ENCODE data around the gene ALDH7A1.
"Not testable (repeated sequence)": the region's sequence is repeated elsewhere in the genome, so short reads cannot be mapped to it uniquely, and the experiment has no call there.

The ALDH7A1 gene

GRCh38 chr5:126594748-126595485 is at the start of gene ALDH7A1:
ALDH7A1 (minus strand) TSS chr5:126595219; CDS start chr5:126595198, 21 bp downstream.
- peak in 1 of 3 donors; percentile 17 for DNase-seq (ENCODE audit: low read depth in 3 of 3, low spot score in 1 of 3)

- no peak for DNase-seq (ENCODE audit: low read depth in 3 of 3, low spot score in 1 of 3)
Measured at GRCh38 chr5:126641387-126641786, 46.4 kb upstream of the ALDH7A1 start.

GRCh38 chr5:126640866-126641265 is 45.8 kb upstream of the ALDH7A1 start:
- no peak for DNase-seq (ENCODE audit: low read depth in 3 of 3, low spot score in 1 of 3)

DNA sequence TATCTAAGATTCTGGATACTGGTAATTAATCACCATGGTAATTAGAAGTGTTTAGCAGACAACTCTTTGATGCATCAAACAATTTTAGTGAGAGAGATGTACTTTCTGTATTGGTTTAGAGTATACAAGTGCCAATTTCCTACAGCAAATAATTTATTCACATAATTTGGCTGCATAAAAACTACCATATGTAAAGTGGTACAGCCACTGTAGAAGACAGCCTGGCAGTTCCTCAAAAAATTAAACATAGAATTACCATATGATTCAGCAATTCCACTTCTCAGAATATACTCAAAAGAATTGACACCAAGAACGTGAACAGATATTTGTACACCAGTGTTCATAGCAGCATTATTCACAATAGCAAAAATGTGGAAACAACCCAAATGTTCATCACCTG is 41.9 kb upstream of the ALDH7A1 start:
- no peak for DNase-seq (ENCODE audit: low read depth in 3 of 3, low spot score in 1 of 3)

DNA sequence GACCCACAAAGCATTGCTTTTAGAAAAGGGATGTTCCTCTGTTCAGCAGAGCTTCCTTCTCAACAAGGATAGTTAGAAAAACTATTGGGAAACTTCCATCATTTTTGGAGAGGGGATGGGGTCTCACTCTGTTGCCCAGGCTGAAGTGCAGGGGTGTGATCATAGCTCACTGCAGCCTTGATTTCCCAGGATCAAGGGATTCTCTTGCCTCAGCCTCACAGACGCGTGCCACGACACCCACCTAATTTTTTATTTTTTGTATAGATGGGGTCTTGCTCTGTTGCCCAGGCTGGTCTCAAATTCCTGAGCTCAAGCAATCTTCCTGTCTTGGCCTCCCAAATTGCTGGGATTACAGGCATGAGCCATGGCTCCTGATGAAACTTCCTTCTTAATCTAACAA is 40.6 kb upstream of the ALDH7A1 start:
- DNase-seq (ENCODE audit: low read depth in 3 of 3, low spot score in 1 of 3), result no peak

- DNase-seq (ENCODE audit: low read depth in 3 of 3, low spot score in 1 of 3), result no peak
Measured at GRCh38 chr5:126633552-126633951, 38.5 kb upstream of the ALDH7A1 start.

DNA sequence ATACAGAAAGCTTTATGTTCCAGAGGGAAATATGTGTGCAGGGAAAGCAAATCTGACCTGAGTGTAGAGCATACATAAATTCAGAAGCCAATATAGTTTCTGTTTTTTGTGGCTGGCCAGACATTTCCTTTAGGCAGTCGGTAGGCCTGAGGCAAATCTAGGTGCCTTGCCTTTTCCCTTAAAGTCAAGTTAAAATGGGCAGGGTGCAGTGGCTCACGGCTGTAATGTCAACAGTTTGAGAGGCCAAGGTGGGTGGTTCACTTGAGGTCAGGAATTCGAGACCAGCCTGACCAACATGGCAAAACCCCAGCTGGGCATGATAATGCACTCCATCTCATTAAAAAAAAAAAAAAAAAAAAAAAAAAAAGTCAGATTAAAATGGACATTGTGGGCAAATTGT is 36.9 kb upstream of the ALDH7A1 start:
- no peak for DNase-seq (ENCODE audit: low read depth in 3 of 3, low spot score in 1 of 3)

GRCh38 chr5:126628102-126628501 is 33.1 kb upstream of the ALDH7A1 start:
- no peak for DNase-seq (ENCODE audit: low read depth in 3 of 3, low spot score in 1 of 3)

GRCh38 chr5:126624534-126624933 is 29.5 kb upstream of the ALDH7A1 start:
- DNase-seq (ENCODE audit: low read depth in 3 of 3, low spot score in 1 of 3), result no peak

- DNase-seq (ENCODE audit: low read depth in 3 of 3, low spot score in 1 of 3), result no peak
Measured at GRCh38 chr5:126619781-126620180, 24.8 kb upstream of the ALDH7A1 start.

- not testable (repeated sequence) for DNase-seq (ENCODE audit: low read depth in 3 of 3, low spot score in 1 of 3)
Measured at GRCh38 chr5:126617603-126618002, 22.6 kb upstream of the ALDH7A1 start.

- DNase-seq (ENCODE audit: low read depth in 3 of 3, low spot score in 1 of 3), result no peak
Measured at GRCh38 chr5:126615286-126615685, 20.3 kb upstream of the ALDH7A1 start.

DNA sequence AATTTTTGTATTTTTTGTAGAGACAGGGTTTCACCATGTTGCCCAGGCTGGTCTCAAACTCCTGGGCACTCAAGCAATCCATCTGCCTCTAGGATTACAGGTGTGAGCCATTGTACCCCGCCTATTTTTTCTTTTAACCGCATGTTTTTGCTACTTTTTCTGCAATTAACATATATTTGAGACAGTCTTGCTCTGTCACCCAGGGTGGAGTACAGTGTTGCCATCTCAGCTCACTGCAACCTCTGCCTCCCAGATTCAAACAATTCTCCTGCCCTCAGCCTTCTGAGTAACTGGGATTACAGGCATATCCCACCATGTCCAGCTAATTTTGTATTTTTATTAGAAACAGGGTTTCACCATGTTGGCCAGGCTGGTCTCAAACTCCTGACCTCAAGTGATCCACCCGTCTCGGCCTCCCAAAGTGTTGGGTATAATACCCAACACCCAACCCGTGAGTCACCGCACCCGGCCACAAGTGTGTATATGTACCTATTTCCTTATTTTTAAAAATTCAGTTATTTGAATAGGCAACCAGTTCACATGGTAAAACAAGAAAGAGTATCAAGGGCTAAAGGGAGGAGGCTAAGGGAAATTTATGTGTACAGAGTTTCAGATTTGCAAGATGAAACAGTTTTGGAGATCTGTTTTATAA is 19.0 kb upstream of the ALDH7A1 start:
- DNase-seq (ENCODE audit: low read depth in 3 of 3, low spot score in 1 of 3), result no peak

DNA sequence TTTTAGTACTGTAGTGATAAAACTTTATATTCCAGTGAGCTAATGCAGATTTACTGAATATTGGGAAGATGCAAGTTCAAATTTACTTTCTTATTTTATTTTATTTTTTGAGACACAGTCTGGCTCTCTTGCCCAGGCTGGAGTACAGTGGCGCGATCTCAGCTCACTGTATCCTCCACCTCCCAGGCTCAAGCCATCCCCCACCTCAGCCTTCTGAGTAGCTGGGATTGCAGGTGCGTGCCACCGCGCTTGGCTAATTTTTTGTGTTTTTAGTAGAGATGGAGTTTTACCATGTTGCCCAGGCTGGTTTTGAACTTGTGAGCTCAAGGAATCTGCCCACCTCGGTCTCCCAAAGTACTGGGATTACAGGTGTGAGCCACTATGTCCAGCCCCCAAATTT is 15.6 kb upstream of the ALDH7A1 start:
- DNase-seq (ENCODE audit: low read depth in 3 of 3, low spot score in 1 of 3), result no peak

- DNase-seq (ENCODE audit: low read depth in 3 of 3, low spot score in 1 of 3), result no peak
Measured at GRCh38 chr5:126610160-126610559, 15.1 kb upstream of the ALDH7A1 start.

GRCh38 chr5:126605525-126605924 is 10.5 kb upstream of the ALDH7A1 start:
- DNase-seq (ENCODE audit: low read depth in 3 of 3, low spot score in 1 of 3), result no peak

- no peak for DNase-seq (ENCODE audit: low read depth in 3 of 3, low spot score in 1 of 3)
Measured at GRCh38 chr5:126603402-126603991, 8.5 kb upstream of the ALDH7A1 start.

DNA sequence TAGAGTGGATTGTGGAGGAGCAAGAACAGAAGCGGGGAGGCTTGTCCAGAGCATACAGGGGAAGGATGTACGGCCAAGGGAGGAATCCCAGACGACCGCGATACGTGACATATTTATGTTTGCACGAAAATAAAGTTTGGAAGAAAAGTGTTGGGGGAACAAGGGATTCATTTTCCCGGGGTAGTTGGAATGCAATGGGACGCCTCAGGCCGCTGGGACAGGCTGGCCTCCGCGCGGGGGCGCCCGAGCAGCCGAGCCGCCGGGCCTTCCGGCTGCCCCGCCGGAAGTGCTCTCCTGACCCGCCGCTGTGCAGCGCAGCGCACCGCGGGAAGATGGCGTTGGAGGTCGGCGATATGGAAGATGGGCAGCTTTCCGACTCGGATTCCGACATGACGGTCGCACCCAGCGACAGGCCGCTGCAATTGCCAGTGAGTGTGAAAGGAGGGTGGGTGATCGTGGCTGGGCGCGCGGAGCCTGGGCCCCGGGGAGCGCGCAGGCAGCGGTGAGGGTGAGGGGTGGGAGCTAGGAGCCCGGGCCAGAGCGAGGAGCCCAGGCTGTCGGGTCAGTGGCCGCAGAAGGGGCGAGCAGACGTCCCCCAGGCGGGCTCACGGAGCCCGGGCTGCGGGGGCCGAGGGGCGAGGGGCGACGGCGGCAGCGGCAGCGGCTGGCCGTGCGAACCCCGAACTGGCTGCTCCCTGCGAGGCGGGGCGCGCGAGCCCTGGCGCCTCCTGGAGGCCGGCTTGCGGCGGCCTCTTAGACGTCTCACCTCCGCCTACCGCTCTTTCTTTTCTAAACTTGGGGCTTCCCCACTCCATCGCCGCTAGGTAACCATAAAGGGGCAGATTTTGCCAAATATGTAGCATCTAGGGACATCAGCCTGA is 5.9 kb upstream of the ALDH7A1 start, which contains the start of gene PHAX:
Gene PHAX (plus strand): TSS at position 317 of the 881 bp plus-strand sequence. CDS start 16 bp downstream, at position 333.
- DNase-seq (ENCODE audit: low read depth in 3 of 3, low spot score in 1 of 3), result peak; percentile 21 to 61 (median 48)

DNA sequence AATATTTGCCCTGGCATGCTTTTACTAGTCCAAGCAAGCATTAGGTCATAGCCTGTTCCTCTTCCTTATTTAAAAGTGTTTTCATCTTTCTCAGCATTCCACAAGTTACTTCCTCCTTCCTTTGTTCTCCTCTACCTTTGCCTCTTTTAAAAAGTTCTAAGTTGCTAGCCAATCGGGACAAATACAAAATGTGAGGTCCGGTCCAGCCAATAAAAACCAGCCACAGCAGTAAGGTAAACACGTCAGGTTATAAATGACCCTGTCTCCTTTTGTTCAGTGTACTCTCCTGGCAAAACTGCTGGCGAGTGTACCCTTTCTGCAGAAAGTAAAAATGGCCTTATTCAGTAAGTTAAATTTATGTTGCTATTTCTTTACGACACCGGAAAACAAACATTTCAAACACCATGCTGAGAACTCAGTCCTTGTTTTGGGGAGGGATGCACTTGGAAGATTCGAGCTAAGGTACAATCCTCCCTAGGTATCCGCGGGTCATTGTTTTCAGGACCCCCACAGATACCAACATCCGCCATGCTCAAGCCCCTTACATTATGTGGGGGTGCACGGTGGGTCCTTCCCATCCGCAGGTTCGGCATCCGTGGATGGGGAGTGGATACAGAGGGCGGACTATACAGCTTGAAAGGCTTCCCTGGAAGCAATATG is 5.1 kb upstream of the ALDH7A1 start:
- DNase-seq (ENCODE audit: low read depth in 3 of 3, low spot score in 1 of 3), result not testable (repeated sequence)

DNA sequence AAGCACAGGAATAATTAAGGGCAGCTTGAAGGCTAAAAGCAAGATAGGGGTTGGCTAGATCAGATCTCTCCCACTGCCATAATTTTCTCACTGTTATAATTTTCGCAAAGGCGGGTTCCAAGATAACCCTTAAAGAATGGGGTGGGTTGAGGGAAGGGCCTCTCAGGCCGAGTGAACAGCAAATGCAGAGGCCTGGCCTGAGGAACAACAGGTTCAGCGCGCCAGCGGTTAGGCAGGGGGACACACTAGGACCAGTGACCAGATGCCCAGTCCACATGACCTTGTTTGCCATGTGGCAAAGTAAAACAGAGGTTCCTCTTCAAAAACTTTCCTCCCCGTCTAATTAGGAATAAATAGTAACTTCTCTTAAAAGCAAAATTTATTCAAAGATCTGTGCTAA is 4.5 kb upstream of the ALDH7A1 start:
- DNase-seq (ENCODE audit: low read depth in 3 of 3, low spot score in 1 of 3), result no peak

- no peak for DNase-seq (ENCODE audit: low read depth in 3 of 3, low spot score in 1 of 3)
Measured at GRCh38 chr5:126597156-126597555, 2.1 kb upstream of the ALDH7A1 start.

All from stimulated activated CD4-positive, alpha-beta T cell treated with anti-CD3 and anti-CD28 coated beads, TNF-alpha, amount 100 ng/mL, for 1 hour (primary cell).